GM10266 (cell line): ENCODE data around the gene PPARGC1A.

Experiments used
- DNase-seq: peaks from one replicate; pipeline ENCODE4 v3.0.0; 2012; ENCODE audit errors: extremely low spot score
- CTCF ChIP-seq: IDR thresholded peaks from 2 replicates; pipeline ENCODE4 v1.5.1; 2012; ENCODE audit warnings: mild to moderate bottlenecking, low read depth; ENCODE audit not compliant: control insufficient read depth, insufficient read depth; ENCODE audit errors: missing control alignments

Gene PPARGC1A

GRCh38 chr4:23888421-23889319, 1.2 kb downstream of the PPARGC1A start:
- TF ChIP-seq CTCF, result no peak
- DNase-seq, result no peak

GRCh38 chr4:23887989-23888388, 1.9 kb downstream of the PPARGC1A start:
- no peak for DNase-seq
- TF ChIP-seq CTCF, result no peak

GRCh38 chr4:23887173-23887572, 2.7 kb downstream of the PPARGC1A start:
- DNase-seq, result no peak
- no peak for TF ChIP-seq CTCF

GRCh38 chr4:23885943-23886590, 3.8 kb downstream of the PPARGC1A start:
- no peak for TF ChIP-seq CTCF

GRCh38 chr4:23884741-23885140, 5.1 kb downstream of the PPARGC1A start:
- TF ChIP-seq CTCF, result no peak
- DNase-seq, result no peak

More at GRCh38 chr4:23885943-23886590, 3.8 kb downstream of the PPARGC1A start:
- no peak for DNase-seq

GRCh38 chr4:23884261-23884660, 5.6 kb downstream of the PPARGC1A start:
- TF ChIP-seq CTCF, result no peak
- DNase-seq, result no peak
